Loucy (cell line): Measurements from ENCODE around the gene KLHL9.

Source experiments
- CTCF ChIP-seq: fragments of 200-600 bp; sonication (generic); conservative IDR thresholded peaks from 2 replicates; pipeline ENCODE4 v1.5.1; 2014; ENCODE audit warnings: mild to moderate bottlenecking, antibody characterized with exemption, low read length
- EZH2phosphoT487 ChIP-seq: fragments of 200-600 bp; IDR thresholded peaks from 2 replicates; pipeline ENCODE4 v1.6.1; 2018; ENCODE audit warnings: antibody characterized with exemption, mild to moderate bottlenecking, moderate library complexity, borderline replicate concordance

GRCh38 chr9:21350787-21351186, 15.6 kb upstream of the KLHL9 start, which contains the start of gene IFNA6:
- TF ChIP-seq CTCF (no peak), EZH2phosphoT487 (no peak)
